AML-193 (cell line): ENCODE results near the gene MCM9.
"Not testable (repeated sequence)": the region's sequence is repeated elsewhere in the genome, so short reads cannot be mapped to it uniquely, and the experiment has no call there.

Source experiments
- DNase-seq, 2 experiments: peaks; one replicate each; lab custom pipeline; 2025; lab: John Stamatoyannopoulos, UW

Gene MCM9

GRCh38 chr6:118768904-118769325, 166.0 kb downstream of the MCM9 start:
- DNase-seq, result peak; percentile 99

- DNase-seq, result no peak
Measured at GRCh38 chr6:118768441-118768840, 166.5 kb downstream of the MCM9 start.

- DNase-seq, result not testable (repeated sequence)
Measured at GRCh38 chr6:118765316-118765715, 169.6 kb downstream of the MCM9 start.

- DNase-seq, result peak; percentile 21 to 42
Measured at GRCh38 chr6:118764766-118765165, 170.2 kb downstream of the MCM9 start.
